Spleen (tissue), 11 donors: ENCODE data around the gene LRRC74B. TPM values are rescaled to one million over a fixed set of nuclear protein-coding genes. Genes with fewer than 3 reads are reported as not detected.
"Not testable (repeated sequence)": the region's sequence is repeated elsewhere in the genome, so short reads cannot be mapped to it uniquely, and the experiment has no call there.

Experiments
- DNase-seq: peaks from one replicate; pipeline ENCODE4 v3.0.0-alpha.2; 2020
- H3K27ac ChIP-seq, 8 donors: fragments of 200-600 bp; sonication (generic) in 7 of 8; 1 replicate in 4 of 8; 2 replicates in 4 of 8; pipeline versions ENCODE4 v1.5.0 to v1.8.0; 2016 to 2021; ENCODE audit warnings: inconsistent platforms in 4 of 8, mild to moderate bottlenecking in 4 of 8, moderate library complexity in 1 of 8
- H3K27me3 ChIP-seq, 7 donors: fragments of 200-600 bp; sonication (generic) in 6 of 7; replicated peaks in 1 of 7; 1 replicate in 4 of 7; 2 replicates in 3 of 7; pipeline versions ENCODE4 v1.5.0 to v1.8.0; 2016 to 2021; ENCODE audit warnings: inconsistent platforms in 3 of 7, mild to moderate bottlenecking in 1 of 7
- H3K36me3 ChIP-seq, 6 donors: fragments of 200-600 bp; sonication (generic) in 5 of 6; 1 replicate in 4 of 6; 2 replicates in 2 of 6; pipeline versions ENCODE4 v1.5.0 to v1.8.0; 2016 to 2021; ENCODE audit warnings: inconsistent platforms in 2 of 6
- H3K4me1 ChIP-seq, 6 donors: fragments of 200-600 bp; sonication (generic) in 5 of 6; 1 replicate in 3 of 6; 2 replicates in 3 of 6; pipeline versions ENCODE4 v1.5.0 to v1.8.0; 2016 to 2021; ENCODE audit warnings: inconsistent platforms in 3 of 6
- H3K4me3 ChIP-seq, 8 donors: fragments of 200-600 bp; sonication (generic) in 7 of 8; 1 replicate in 4 of 8; 2 replicates in 4 of 8; pipeline versions ENCODE4 v1.5.0 to v1.8.0; 2016 to 2021; ENCODE audit warnings: inconsistent platforms in 4 of 8, mild to moderate bottlenecking in 4 of 8, moderate library complexity in 2 of 8
- H3K9me3 ChIP-seq, 8 donors: fragments of 200-600 bp; sonication (generic) in 7 of 8; 1 replicate in 4 of 8; 2 replicates in 4 of 8; pipeline versions ENCODE4 v1.5.0 to v1.8.0; 2016 to 2021; ENCODE audit warnings: inconsistent platforms in 4 of 8
- CTCF ChIP-seq, 11 experiments: fragments of 200-600 bp in 7 of 11; fragments of 450-650 bp in 4 of 11; sonication (generic) in 4 of 11; IDR thresholded peaks in 8 of 11; conservative IDR thresholded peaks in 3 of 11; 1 replicate in 7 of 11; 2 replicates in 4 of 11; pipeline versions ENCODE4 v1.4.0 to v1.8.0; 2016 to 2021; ENCODE audit warnings: antibody characterized with exemption in 11 of 11, inconsistent platforms in 4 of 11, mild to moderate bottlenecking in 1 of 11
- POLR2A ChIP-seq, 3 donors: fragments of 450-650 bp; IDR thresholded peaks; one replicate each; pipeline ENCODE4 v1.5.1; 2017; ENCODE audit warnings: antibody characterized with exemption in 3 of 3, mild to moderate bottlenecking in 1 of 3
- POLR2AphosphoS5 ChIP-seq, 3 donors: sonication (generic); formaldehyde crosslinking; IDR thresholded peaks; one replicate each; pipeline ENCODE4 v1.5.1; 2017; ENCODE audit warnings: antibody characterized with exemption in 3 of 3
- WGBS, 5 donors: extraction: QIAGEN DNeasy Blood & Tissue Kit in 3 of 5; methylation state at CpG; one replicate each; pipeline versions ENCODE4 v1.1.5 to v1.1.7; 2013 to 2018; 5-methylcytosine and 5-hydroxymethylcytosine counted together
- intact Hi-C: fragments of 100-400 bp; cut with DNase I; formaldehyde crosslinking; loops from one replicate; pipeline ENCODE4 v1.15.0; 2023; ENCODE audit warnings: low total_unique reads
- polyA plus RNA-seq, 3 donors: library from polyadenylated mRNA; stranded (reverse); fragments of 200-250 nt; gene quantifications; one replicate each; pipeline ENCODE4 v1.2.1, GENCODE V29; 2013
- total RNA-seq, 7 donors: library from RNA; depleted of rRNA in 3 of 7; stranded (reverse); fragments of >200 nt in 3 of 7; fragmentation: NEBNext Ultra II Directional in 4 of 7; extraction: Animal tissue kit (Norgen Biotek cat#: 25700) in 4 of 7; gene quantifications; one replicate each; pipeline versions ENCODE4 v1.1.0 to v1.2.1, GENCODE V29; 2016 to 2021
- donor health status: healthy with polysubstance abuse.
- donor health status: DM: no; HTN: no; CAD: no; lungs with moderate emphysema.
- donor health status: DM: no; HTN: no; CAD: no.
- donor health status: Bipolar disorder and iron deficiency.
- donor health status: healthy.
- donor health status: DM: no; HTN: no; CAD: no.
- donor health status: DM: yes; HTN: yes; CAD: no.

The LRRC74B gene
- total and polyA plus RNA-seq, 10 donors: 0.03 TPM; not detected in 9

GRCh38 chr22:21068681-21069276 is 23.0 kb downstream of the LRRC74B start:
- WGBS, 5 donors: 80 to 93% (median 85%) methylated on average over 3 to 4 of the region's 4 CpGs
- no peak for DNase-seq

GRCh38 chr22:21069375-21069774 is 23.6 kb downstream of the LRRC74B start:
- 62 to 77% (median 66%) methylated on average over 4 to 5 of the region's 5 CpGs for WGBS, 5 donors

More at GRCh38 chr22:21068681-21069276, 23.0 kb downstream of the LRRC74B start:
- TF ChIP-seq POLR2AphosphoS5 (IDR thresholded peaks at IDR 0.05): no peak
- TF ChIP-seq POLR2A (IDR thresholded peaks at IDR 0.05): no peak
- TF ChIP-seq CTCF (IDR thresholded peaks at IDR 0.05 in 8 of 11, conservative IDR thresholded peaks at IDR 0.05 in 3 of 11): no peak
- no peak overlapping the region for H3K4me3 ChIP-seq
- no peaks in the 10 kb centered on the region for H3K9me3 ChIP-seq
- intact Hi-C loops: no loop called here
- H3K27ac ChIP-seq: no peak overlapping the region
- H3K36me3 ChIP-seq: no peaks in the 10 kb centered on the region
- H3K4me1 ChIP-seq: no peaks in the 10 kb centered on the region
- no peaks in the 10 kb centered on the region for H3K27me3 ChIP-seq

DNA sequence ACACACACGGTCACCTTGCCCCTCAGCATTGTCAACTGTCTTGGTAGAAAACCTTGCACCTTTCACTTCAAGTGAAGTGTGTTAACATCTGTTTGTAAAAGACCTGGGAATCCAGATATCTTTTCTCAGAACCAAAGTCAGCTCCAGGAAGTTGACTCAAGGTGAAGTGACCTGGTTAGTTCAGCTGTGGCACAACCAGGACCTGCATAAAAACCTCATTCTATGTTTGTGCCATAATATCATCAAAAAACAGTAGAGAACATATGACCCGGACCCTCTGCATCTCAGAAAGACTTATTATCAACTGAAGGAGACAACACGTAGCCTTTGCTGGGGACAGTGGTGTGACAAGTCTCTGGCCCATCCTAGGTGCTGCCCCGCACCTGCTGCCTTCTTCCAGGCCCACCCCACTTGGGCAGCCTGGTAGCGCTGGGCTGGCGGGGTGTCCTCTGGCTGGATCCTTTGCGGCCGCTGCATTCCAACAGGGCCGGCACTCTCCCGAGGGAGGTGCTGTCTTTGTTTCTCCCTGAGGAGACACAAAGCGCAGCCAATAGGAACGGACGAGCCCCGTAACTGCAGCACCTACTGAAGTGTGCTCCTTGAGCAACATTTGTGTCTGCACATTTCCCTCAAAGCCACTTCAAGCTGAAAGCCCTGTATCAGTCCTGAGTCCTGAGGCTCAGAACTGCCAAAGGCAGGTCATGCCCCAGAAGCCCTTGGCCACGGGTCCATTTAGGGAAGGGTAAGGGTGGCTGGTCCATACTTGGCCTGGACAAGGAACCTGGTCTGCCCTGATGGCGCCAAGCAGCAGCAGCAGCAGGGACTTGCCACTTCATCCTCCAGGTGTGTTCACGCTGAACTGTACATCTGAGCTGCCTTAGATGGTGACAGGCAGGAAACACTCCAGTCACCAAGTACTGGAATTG is 25.2 kb downstream of the LRRC74B start:
- H3K4me1 ChIP-seq: no peaks in the 10 kb centered on the region
- H3K27me3 ChIP-seq: no peaks in the 10 kb centered on the region
- H3K9me3 ChIP-seq: no peaks in the 10 kb centered on the region
- TF ChIP-seq CTCF (IDR thresholded peaks at IDR 0.05 in 8 of 11, conservative IDR thresholded peaks at IDR 0.05 in 3 of 11) (no peak), POLR2A (IDR thresholded peaks at IDR 0.05) (no peak), POLR2AphosphoS5 (IDR thresholded peaks at IDR 0.05) (no peak)
- 76 to 97% (median 88%) methylated on average over 13 to 17 of the region's 17 CpGs for WGBS, 5 donors
- intact Hi-C loops: no loop called here
- no peak overlapping the region for H3K27ac ChIP-seq
- no peaks in the 10 kb centered on the region for H3K36me3 ChIP-seq
- no peak for DNase-seq
- H3K4me3 ChIP-seq: no peak overlapping the region

More at GRCh38 chr22:21069375-21069774, 23.6 kb downstream of the LRRC74B start:
- no peak for DNase-seq
- Histone ChIP-seq H3K9me3 (no peaks in the 10 kb centered on the region), H3K27me3 (no peaks in the 10 kb centered on the region), H3K4me3 (no peak overlapping the region), H3K36me3 (no peaks in the 10 kb centered on the region), H3K4me1 (no peaks in the 10 kb centered on the region), H3K27ac (no peak overlapping the region)
- TF ChIP-seq POLR2A (IDR thresholded peaks at IDR 0.05): no peak
- TF ChIP-seq POLR2AphosphoS5 (IDR thresholded peaks at IDR 0.05): no peak
- TF ChIP-seq CTCF (IDR thresholded peaks at IDR 0.05 in 8 of 11, conservative IDR thresholded peaks at IDR 0.05 in 3 of 11): no peak
- intact Hi-C loops: no loop called here

- 79 to 84% (median 82%) methylated on average over 7 to 8 of the region's 8 CpGs for WGBS, 5 donors
Observed at GRCh38 chr22:21071796-21072195, 26.1 kb downstream of the LRRC74B start.

More at GRCh38 chr22:21071796-21072195, 26.1 kb downstream of the LRRC74B start:
- H3K27ac ChIP-seq, H3K4me3 ChIP-seq, H3K4me1 ChIP-seq, intact Hi-C loops, H3K9me3 ChIP-seq, DNase-seq, H3K36me3 ChIP-seq, H3K27me3 ChIP-seq: not testable (repeated sequence)
